ENCODE results near the gene ELAVL4. TPM values are rescaled to one million over a fixed set of nuclear protein-coding genes. Genes with fewer than 3 reads are reported as not detected.
"Not testable (repeated sequence)": the region's sequence is repeated elsewhere in the genome, so short reads cannot be mapped to it uniquely, and the experiment has no call there.

Gene ELAVL4
- total RNA-seq, 1 experiment from 2014 or later = not detected

DNA sequence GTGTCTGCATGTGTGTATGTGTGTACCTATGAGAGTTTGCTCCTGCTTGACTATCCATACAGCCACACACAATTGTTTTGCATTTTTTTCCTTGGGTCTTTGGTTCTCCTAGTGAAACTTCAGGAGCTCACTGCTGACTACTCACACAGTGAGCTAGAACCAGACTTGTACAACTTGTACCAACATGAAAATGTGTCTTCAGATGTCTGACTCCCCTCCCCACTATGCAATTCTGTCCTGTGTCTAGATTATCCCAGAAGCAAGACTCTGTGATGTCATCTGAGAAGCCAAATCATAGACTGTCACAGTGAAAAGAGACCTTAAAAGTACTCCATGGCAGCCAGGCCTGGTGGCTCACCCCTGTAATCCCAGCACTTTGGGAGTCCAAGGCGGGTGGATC, 49.7 kb downstream of the ELAVL4 start (continued):
- TF ChIP-seq, protein P1, sequence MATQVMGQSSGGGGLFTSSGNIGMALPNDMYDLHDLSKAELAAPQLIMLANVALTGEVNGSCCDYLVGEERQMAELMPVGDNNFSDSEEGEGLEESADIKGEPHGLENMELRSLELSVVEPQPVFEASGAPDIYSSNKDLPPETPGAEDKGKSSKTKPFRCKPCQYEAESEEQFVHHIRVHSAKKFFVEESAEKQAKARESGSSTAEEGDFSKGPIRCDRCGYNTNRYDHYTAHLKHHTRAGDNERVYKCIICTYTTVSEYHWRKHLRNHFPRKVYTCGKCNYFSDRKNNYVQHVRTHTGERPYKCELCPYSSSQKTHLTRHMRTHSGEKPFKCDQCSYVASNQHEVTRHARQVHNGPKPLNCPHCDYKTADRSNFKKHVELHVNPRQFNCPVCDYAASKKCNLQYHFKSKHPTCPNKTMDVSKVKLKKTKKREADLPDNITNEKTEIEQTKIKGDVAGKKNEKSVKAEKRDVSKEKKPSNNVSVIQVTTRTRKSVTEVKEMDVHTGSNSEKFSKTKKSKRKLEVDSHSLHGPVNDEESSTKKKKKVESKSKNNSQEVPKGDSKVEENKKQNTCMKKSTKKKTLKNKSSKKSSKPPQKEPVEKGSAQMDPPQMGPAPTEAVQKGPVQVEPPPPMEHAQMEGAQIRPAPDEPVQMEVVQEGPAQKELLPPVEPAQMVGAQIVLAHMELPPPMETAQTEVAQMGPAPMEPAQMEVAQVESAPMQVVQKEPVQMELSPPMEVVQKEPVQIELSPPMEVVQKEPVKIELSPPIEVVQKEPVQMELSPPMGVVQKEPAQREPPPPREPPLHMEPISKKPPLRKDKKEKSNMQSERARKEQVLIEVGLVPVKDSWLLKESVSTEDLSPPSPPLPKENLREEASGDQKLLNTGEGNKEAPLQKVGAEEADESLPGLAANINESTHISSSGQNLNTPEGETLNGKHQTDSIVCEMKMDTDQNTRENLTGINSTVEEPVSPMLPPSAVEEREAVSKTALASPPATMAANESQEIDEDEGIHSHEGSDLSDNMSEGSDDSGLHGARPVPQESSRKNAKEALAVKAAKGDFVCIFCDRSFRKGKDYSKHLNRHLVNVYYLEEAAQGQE (IDR thresholded peaks at IDR 0.05; ENCODE audit: low read depth) = no peak
- TF ChIP-seq, protein P2, sequence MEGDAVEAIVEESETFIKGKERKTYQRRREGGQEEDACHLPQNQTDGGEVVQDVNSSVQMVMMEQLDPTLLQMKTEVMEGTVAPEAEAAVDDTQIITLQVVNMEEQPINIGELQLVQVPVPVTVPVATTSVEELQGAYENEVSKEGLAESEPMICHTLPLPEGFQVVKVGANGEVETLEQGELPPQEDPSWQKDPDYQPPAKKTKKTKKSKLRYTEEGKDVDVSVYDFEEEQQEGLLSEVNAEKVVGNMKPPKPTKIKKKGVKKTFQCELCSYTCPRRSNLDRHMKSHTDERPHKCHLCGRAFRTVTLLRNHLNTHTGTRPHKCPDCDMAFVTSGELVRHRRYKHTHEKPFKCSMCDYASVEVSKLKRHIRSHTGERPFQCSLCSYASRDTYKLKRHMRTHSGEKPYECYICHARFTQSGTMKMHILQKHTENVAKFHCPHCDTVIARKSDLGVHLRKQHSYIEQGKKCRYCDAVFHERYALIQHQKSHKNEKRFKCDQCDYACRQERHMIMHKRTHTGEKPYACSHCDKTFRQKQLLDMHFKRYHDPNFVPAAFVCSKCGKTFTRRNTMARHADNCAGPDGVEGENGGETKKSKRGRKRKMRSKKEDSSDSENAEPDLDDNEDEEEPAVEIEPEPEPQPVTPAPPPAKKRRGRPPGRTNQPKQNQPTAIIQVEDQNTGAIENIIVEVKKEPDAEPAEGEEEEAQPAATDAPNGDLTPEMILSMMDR (IDR thresholded peaks at IDR 0.05 in 2 of 3, conservative IDR thresholded peaks at IDR 0.05 in 1 of 3; ENCODE audit: borderline replicate concordance in 1 of 3, insufficient read depth in 1 of 3, low read depth in 2 of 3, low read length in 2 of 3) = no peak

DNA sequence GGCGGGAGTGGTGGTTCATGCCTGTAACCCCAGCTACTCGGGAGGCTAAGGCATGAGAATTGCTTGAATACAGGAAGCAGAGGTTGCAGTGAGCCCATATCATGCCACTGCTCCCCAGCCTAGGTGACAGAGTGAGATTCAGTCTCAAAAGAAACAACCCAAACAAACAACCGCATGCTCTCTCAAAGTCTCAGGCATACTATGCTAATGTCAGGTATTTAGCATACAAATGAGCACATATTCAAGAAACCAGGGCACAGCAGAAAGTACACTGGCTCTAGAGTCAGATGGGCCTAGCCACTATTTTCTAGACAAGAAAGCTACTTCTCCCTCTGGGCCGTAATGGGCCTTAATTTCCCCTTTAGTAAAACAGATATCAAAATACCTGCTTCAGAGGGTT, 55.0 kb downstream of the ELAVL4 start:
- Histone ChIP-seq H3K27me3 (ENCODE audit: insufficient read depth, low read length) (peaks cover 14% of the 10 kb centered on the region), H3K79me2 (ENCODE audit: insufficient read depth, low read length) (no peaks in the 10 kb centered on the region), H3K4me2 (ENCODE audit: low read length) (no peak overlapping the region), H2AFZ (ENCODE audit: low read depth, low read length, poor library complexity, severe bottlenecking) (no peak overlapping the region), H3K9me3 (ENCODE audit: control insufficient read depth in 1 of 2, insufficient read depth in 1 of 2, low read depth in 1 of 2, low read length in 2 of 2) (no peaks in the 10 kb centered on the region), H3K9me2 (ENCODE audit: insufficient read depth) (no peaks in the 10 kb centered on the region), H3K4me3 (replicated peaks in 1 of 2; ENCODE audit: low read depth in 1 of 2, low read length in 2 of 2) (no peak overlapping the region), H3K27ac (ENCODE audit: low read depth, low read length) (no peak overlapping the region), H3K9ac (ENCODE audit: low read length) (no peak overlapping the region), H4K20me1 (ENCODE audit: insufficient read depth) (no peaks in the 10 kb centered on the region), H3K36me3 (ENCODE audit: control insufficient read depth in 1 of 2, insufficient read depth in 2 of 2, low read length in 2 of 2) (no peaks in the 10 kb centered on the region), H3K4me1 (ENCODE audit: control insufficient read depth in 1 of 2, insufficient read depth in 2 of 2, low read length in 2 of 2) (no peaks in the 10 kb centered on the region)
- no peak for TF ChIP-seq ELF1 (IDR thresholded peaks at IDR 0.05; ENCODE audit: borderline replicate concordance, low read depth)
- TF ChIP-seq EZH2phosphoT487 (IDR thresholded peaks at IDR 0.05; ENCODE audit: borderline replicate concordance) = no peak
- no peak for TF ChIP-seq CEBPB (IDR thresholded peaks at IDR 0.05; ENCODE audit: low read depth)
- TF ChIP-seq JUND (IDR thresholded peaks at IDR 0.05) = no peak
- TF ChIP-seq FOSL1 (IDR thresholded peaks at IDR 0.05; ENCODE audit: low read depth) = no peak
- no peak for TF ChIP-seq TCF7L2 (IDR thresholded peaks at IDR 0.05; ENCODE audit: borderline replicate concordance, extremely low read depth, insufficient read depth, insufficient read length)
- no peak for TF ChIP-seq SRF (IDR thresholded peaks at IDR 0.05; ENCODE audit: low read depth)
- no peak for TF ChIP-seq SIN3A (IDR thresholded peaks at IDR 0.05; ENCODE audit: low read depth)
- TF ChIP-seq EZH2 (IDR thresholded peaks at IDR 0.05) = no peak
- TF ChIP-seq, protein P3, sequence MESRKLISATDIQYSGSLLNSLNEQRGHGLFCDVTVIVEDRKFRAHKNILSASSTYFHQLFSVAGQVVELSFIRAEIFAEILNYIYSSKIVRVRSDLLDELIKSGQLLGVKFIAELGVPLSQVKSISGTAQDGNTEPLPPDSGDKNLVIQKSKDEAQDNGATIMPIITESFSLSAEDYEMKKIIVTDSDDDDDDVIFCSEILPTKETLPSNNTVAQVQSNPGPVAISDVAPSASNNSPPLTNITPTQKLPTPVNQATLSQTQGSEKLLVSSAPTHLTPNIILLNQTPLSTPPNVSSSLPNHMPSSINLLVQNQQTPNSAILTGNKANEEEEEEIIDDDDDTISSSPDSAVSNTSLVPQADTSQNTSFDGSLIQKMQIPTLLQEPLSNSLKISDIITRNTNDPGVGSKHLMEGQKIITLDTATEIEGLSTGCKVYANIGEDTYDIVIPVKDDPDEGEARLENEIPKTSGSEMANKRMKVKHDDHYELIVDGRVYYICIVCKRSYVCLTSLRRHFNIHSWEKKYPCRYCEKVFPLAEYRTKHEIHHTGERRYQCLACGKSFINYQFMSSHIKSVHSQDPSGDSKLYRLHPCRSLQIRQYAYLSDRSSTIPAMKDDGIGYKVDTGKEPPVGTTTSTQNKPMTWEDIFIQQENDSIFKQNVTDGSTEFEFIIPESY (IDR thresholded peaks at IDR 0.05; ENCODE audit: extremely low read depth, insufficient replicate concordance, low read length) = no peak
- ATAC-seq = no peak
- CTCF ChIA-PET = no interaction called here
- no peak for DNase-seq (ENCODE audit: low read depth, low spot score)
- RAD21 ChIA-PET (ENCODE audit: low non-redundant PET in 1 of 2, low total read pairs in 2 of 2, uncharacterized antibody in 2 of 2, unreplicated experiment in 2 of 2) = no interaction called here
- BruUV-seq (replicated peaks) = no TSS peak
- intact Hi-C loops (cut with micrococcal nuclease) = no loop called here
- POLR2A ChIA-PET = no interaction called here

DNA sequence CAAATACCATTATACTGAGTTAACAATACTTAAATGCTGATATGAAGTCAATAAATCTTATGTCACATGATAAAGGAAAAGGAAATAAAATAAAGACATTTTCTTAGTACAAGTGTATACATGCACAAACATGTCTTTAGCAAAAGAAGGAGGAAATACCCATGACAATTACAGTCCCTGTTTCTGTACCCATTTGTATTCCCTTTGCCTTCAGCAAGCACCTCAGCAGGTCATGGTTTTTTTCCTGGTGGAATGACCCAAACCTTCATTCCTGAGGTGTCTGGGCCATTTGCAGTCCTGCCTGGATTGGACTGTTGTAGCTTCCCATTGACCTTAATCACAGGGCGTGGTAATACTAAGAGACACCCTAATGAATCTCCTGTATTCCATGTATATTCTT, 57.6 kb downstream of the ELAVL4 start:
- RAD21 ChIA-PET (ENCODE audit: low non-redundant PET in 1 of 2, low total read pairs in 2 of 2, uncharacterized antibody in 2 of 2, unreplicated experiment in 2 of 2); intact Hi-C loops (cut with micrococcal nuclease); H3K79me2 ChIP-seq (ENCODE audit: insufficient read depth, low read length); CTCF ChIA-PET; H3K4me1 ChIP-seq (ENCODE audit: control insufficient read depth in 1 of 2, insufficient read depth in 2 of 2, low read length in 2 of 2); H3K9me3 ChIP-seq (ENCODE audit: control insufficient read depth in 1 of 2, insufficient read depth in 1 of 2, low read depth in 1 of 2, low read length in 2 of 2); H3K27ac ChIP-seq (ENCODE audit: low read depth, low read length); POLR2A ChIA-PET; H3K9me2 ChIP-seq (ENCODE audit: insufficient read depth); BruUV-seq (replicated peaks); ATAC-seq; H3K4me2 ChIP-seq (ENCODE audit: low read length); H3K27me3 ChIP-seq (ENCODE audit: insufficient read depth, low read length); H3K36me3 ChIP-seq (ENCODE audit: control insufficient read depth in 1 of 2, insufficient read depth in 2 of 2, low read length in 2 of 2); DNase-seq (ENCODE audit: low read depth, low spot score); H4K20me1 ChIP-seq (ENCODE audit: insufficient read depth); H3K9ac ChIP-seq (ENCODE audit: low read length); H2AFZ ChIP-seq (ENCODE audit: low read depth, low read length, poor library complexity, severe bottlenecking); H3K4me3 ChIP-seq (replicated peaks in 1 of 2; ENCODE audit: low read depth in 1 of 2, low read length in 2 of 2): not testable (repeated sequence)

All from HCT116 (cell line).